Osteocyte (in vitro differentiated cells): ENCODE results near the gene NME4. TPM values are rescaled to one million over a fixed set of nuclear protein-coding genes. Genes with fewer than 3 reads are reported as not detected.
"Not testable (repeated sequence)": the region's sequence is repeated elsewhere in the genome, so short reads cannot be mapped to it uniquely, and the experiment has no call there.

Experiments used
- DNase-seq: peaks from one replicate; pipeline ENCODE4 v3.0.0; 2021; ENCODE audit warnings: mixed read lengths; ENCODE audit not compliant: unreplicated experiment; ENCODE audit errors: extremely low spot score
- H3K27ac Mint-ChIP-seq: one replicate; pipeline ENCODE4 v1.8.0; 2021; ENCODE audit warnings: mild to moderate bottlenecking, mixed read lengths; ENCODE audit not compliant: unreplicated experiment
- H3K27me3 Mint-ChIP-seq: one replicate; pipeline ENCODE4 v1.8.0; 2021; ENCODE audit warnings: mixed read lengths; ENCODE audit not compliant: unreplicated experiment
- H3K36me3 Mint-ChIP-seq: one replicate; pipeline ENCODE4 v1.8.0; 2021; ENCODE audit warnings: mixed read lengths; ENCODE audit not compliant: unreplicated experiment
- H3K4me1 Mint-ChIP-seq: one replicate; pipeline ENCODE4 v1.8.0; 2021; ENCODE audit warnings: mixed read lengths; ENCODE audit not compliant: unreplicated experiment
- H3K4me3 Mint-ChIP-seq: one replicate; pipeline ENCODE4 v1.8.0; 2021; ENCODE audit warnings: mild to moderate bottlenecking, moderate library complexity, mixed read lengths; ENCODE audit not compliant: unreplicated experiment
- H3K9me3 Mint-ChIP-seq: one replicate; pipeline ENCODE4 v1.8.0; 2021; ENCODE audit warnings: mixed read lengths; ENCODE audit not compliant: unreplicated experiment
- total RNA-seq: library from RNA; stranded (reverse); gene quantifications from 2 replicates; pipeline ENCODE4 v1.2.1, GENCODE V29; 2021
- TF ChIP-seq, protein P1 (sequence below): fragments of 200-600 bp; sonication (generic); IDR thresholded peaks from 2 replicates; pipeline ENCODE4 v1.5.0; 2021; ENCODE audit warnings: antibody characterized with exemption, mild to moderate bottlenecking, moderate library complexity

The NME4 gene
- total RNA-seq, 1 donor from 2014 or later, result 148 TPM

DNA sequence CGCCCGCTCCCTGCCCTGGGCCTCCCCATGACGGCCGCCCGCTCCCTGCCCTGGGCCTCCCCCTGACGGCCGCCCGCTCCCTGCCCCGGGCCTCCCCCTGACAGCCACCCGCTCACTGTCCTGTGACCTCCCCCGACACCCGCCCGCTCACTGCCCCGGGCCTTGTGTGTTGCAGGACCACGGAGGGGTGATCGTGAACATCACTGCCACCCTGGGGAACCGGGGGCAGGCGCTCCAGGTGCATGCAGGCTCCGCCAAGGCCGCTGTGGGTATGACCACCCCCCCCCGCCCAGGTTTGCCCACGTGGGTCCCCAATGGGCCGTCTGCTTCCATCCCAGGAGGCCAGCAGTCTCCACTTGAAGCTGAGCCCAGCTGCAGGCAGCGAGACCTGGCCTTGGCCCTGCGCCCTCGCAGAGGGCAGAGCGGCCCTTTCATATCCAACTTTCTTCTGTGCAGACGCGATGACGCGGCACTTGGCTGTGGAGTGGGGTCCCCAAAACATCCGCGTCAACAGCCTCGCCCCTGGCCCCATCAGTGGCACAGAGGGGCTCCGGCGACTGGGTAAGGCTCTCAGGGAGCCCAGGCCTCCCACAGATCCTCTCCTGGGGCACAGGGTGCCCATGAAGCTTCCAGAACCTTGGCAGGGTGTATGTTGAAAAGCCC lies 13.6 kb downstream of the NME4 start:
- Mint-ChIP-seq H3K4me1 (peaks cover 7% of the 10 kb centered on the region), H3K27me3 (no peaks in the 10 kb centered on the region), H3K27ac (no peak overlapping the region), H3K4me3 (no peak overlapping the region), H3K36me3 (peaks cover 8% of the 10 kb centered on the region), H3K9me3 (no peaks in the 10 kb centered on the region)
- TF ChIP-seq, protein P1, sequence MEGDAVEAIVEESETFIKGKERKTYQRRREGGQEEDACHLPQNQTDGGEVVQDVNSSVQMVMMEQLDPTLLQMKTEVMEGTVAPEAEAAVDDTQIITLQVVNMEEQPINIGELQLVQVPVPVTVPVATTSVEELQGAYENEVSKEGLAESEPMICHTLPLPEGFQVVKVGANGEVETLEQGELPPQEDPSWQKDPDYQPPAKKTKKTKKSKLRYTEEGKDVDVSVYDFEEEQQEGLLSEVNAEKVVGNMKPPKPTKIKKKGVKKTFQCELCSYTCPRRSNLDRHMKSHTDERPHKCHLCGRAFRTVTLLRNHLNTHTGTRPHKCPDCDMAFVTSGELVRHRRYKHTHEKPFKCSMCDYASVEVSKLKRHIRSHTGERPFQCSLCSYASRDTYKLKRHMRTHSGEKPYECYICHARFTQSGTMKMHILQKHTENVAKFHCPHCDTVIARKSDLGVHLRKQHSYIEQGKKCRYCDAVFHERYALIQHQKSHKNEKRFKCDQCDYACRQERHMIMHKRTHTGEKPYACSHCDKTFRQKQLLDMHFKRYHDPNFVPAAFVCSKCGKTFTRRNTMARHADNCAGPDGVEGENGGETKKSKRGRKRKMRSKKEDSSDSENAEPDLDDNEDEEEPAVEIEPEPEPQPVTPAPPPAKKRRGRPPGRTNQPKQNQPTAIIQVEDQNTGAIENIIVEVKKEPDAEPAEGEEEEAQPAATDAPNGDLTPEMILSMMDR, result no peak
- no peak for DNase-seq

DNA sequence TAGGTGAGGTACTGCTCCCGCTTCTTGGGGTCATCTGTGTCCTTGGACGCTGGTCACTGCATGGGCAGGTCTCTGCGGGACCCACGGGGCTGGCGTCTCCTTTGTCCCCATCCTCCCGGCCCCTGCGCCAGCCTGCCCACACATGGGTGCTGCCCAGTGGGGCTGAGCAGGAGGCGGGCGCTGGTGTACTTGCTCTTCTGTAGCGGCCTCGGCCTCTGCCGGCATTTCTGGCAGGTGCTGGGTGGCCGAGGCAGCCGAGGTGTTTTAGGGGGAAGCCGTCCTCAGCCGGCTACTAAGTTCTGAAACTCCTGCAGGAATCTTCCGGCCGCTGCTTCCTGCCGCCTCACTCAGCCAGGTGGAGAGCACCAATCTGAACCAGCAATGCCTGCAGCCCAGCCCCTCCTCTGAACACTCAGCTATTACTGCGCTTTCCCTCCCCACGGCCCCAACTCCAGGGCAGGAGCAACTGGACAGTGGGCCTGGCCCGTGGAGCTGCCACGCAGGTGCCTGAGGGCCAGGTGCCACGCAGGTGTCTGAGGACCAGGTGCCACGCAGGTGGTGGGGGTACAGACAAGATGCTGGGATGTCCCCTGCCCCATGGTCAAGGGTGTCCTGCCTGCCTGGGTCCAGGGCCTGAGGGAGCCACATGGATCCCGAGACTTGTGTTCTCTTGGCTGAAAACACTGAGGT lies 14.7 kb downstream of the NME4 start:
- H3K4me1 Mint-ChIP-seq, result peaks cover 7% of the 10 kb centered on the region
- no peak for DNase-seq
- no peaks in the 10 kb centered on the region for H3K9me3 Mint-ChIP-seq
- peaks cover 8% of the 10 kb centered on the region for H3K36me3 Mint-ChIP-seq
- H3K27me3 Mint-ChIP-seq, result no peaks in the 10 kb centered on the region
- H3K4me3 Mint-ChIP-seq, result no peak overlapping the region
- TF ChIP-seq, protein P1, result no peak
- H3K27ac Mint-ChIP-seq, result no peak overlapping the region

DNA sequence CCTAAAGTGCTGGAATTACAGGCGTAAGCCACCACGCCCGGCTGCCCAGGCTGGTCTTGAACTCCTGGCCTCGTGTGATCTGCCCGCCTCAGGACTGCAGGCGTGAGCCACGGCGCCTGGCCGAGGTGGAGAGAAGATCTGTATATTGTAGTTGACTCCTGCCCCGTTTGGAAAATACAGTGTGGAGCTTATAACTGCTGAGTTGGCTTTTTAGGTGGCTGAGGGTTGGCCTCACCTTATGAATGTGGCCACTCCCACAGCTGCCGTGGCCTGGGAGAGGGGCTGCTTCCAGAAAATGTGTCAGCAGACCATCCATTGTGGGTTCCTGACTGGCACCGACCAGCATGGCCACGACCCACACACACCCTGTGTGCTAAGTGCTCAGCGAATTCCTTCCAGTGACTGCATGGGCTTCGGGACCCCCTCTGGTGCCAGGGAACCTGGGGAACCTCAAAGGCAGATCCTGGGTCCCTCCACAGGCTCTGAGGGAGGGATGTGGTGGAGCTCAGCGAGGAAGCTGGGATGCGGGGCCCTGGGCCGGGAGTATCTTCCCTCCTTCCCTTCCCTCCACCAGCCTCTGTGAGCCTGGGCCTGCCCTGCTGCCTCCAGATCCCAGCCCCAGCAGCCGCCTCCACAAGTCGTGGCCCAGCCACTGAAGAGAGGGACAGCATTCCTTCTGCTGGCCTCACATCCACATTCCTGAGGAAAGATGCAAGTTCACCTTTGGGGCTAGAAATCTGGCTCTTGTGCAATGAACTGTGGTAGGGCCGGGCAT lies 17.6 kb downstream of the NME4 start:
- Mint-ChIP-seq H3K27ac (no peak overlapping the region), H3K27me3 (no peaks in the 10 kb centered on the region)

DNA sequence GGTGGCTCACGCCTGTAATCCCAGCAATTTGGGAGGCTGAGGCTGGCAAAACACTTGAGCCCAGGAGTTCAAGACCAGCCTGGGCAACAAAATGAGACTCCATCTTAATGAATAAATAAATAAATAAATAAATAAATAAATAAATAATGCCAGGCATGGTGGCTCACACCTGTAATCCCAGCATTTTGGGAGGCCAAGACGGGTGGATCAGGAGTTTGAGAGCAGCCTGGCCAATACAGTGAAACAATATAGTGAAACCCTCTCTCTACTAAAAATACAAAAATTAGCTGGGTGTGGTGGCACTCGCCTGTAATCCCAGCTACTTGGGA lies 18.1 kb downstream of the NME4 start:
- not testable (repeated sequence) for H3K9me3 Mint-ChIP-seq, H3K27me3 Mint-ChIP-seq, H3K4me3 Mint-ChIP-seq, H3K27ac Mint-ChIP-seq, H3K4me1 Mint-ChIP-seq, H3K36me3 Mint-ChIP-seq, DNase-seq

More for the DNA sequence above, 17.6 kb downstream of the NME4 start:
- H3K4me3 Mint-ChIP-seq, result no peak overlapping the region
- peaks cover 7% of the 10 kb centered on the region for H3K36me3 Mint-ChIP-seq
- no peaks in the 10 kb centered on the region for H3K9me3 Mint-ChIP-seq
- TF ChIP-seq, protein P1, result no peak
- DNase-seq, result no peak
- peaks cover 2% of the 10 kb centered on the region for H3K4me1 Mint-ChIP-seq

DNA sequence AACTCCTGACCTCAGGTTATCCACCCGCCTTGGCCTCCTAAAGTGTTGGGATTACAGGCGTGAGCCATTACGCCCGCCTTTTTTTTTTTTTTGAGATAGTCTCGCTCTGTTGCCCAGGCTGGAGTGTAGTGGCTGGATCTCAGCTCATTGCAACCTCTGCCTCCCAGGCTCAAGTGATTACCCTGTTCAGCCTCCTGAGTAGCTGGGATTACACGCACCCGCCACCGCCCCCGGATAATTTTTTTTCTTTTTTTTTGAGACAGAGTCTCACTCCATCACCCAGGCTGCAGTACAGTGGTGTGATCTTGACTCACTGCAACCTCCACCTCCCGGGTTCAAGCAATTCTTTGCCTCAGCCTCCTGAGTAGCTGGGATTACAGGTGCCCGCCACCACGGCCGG lies 25.2 kb downstream of the NME4 start:
- not testable (repeated sequence) for H3K4me3 Mint-ChIP-seq, H3K27me3 Mint-ChIP-seq, H3K36me3 Mint-ChIP-seq, H3K9me3 Mint-ChIP-seq, H3K27ac Mint-ChIP-seq, DNase-seq
- peaks cover 19% of the 10 kb centered on the region for H3K4me1 Mint-ChIP-seq
